Caco-2 (cell line): Measurements from ENCODE around the gene ATOH8. TPM values are rescaled to one million over a fixed set of nuclear protein-coding genes. Genes with fewer than 3 reads are reported as not detected.

Source experiments
- BruUV-seq: library from RNA; stranded (reverse); fragments of 400-500 nt; replicated peaks from 2 replicates; lab custom pipeline; 2021; lab: Mats Ljungman, UMichigan
- CTCF ChIA-PET: fragments of 300-600 bp; sonication (Branson Sonifier 250); formaldehyde crosslinking; loops from one replicate; lab custom pipeline; 2022; ENCODE audit warnings: antibody characterized with exemption; lab: Charles Lee
- POLR2A ChIA-PET: fragments of 300-600 bp; sonication (Branson Sonifier 250); formaldehyde crosslinking; loops from one replicate; lab custom pipeline; 2022; ENCODE audit warnings: antibody characterized with exemption; lab: Charles Lee
- DNase-seq, 2 experiments: peaks; one replicate each; pipeline versions ENCODE4 v3.0.0 to v3.0.0-alpha.2; 2020 to 2022
- H3K27me3 ChIP-seq: replicated peaks from 2 replicates; pipeline ENCODE4 v1.6.0; 2011; ENCODE audit warnings: low read length; ENCODE audit not compliant: control insufficient read depth, insufficient read depth
- H3K36me3 ChIP-seq: 2 replicates; pipeline ENCODE4 v1.5.1; 2011; ENCODE audit warnings: low read length; ENCODE audit not compliant: control insufficient read depth, insufficient read depth
- H3K4me1 ChIP-seq: fragments of 250-450 bp; sonication (Bioruptor Pico); 2 replicates; pipeline ENCODE4 v1.5.1; 2020; ENCODE audit warnings: mild to moderate bottlenecking
- H3K4me3 ChIP-seq: 2 replicates; pipeline ENCODE4 v1.5.1; 2011; ENCODE audit warnings: low read depth, mild to moderate bottlenecking, control low read depth, low read length
- H3K9me3 ChIP-seq: fragments of 250-450 bp; sonication (Bioruptor Pico); 2 replicates; pipeline ENCODE4 v1.5.1; 2020; ENCODE audit warnings: mild to moderate bottlenecking, moderate library complexity
- H3K27ac Mint-ChIP-seq: one replicate; pipeline ENCODE4 v1.8.0; 2022; ENCODE audit warnings: mixed read lengths; ENCODE audit not compliant: unreplicated experiment
- H3K27me3 Mint-ChIP-seq: one replicate; pipeline ENCODE4 v1.8.0; 2022; ENCODE audit warnings: mixed read lengths; ENCODE audit not compliant: insufficient read depth, unreplicated experiment
- H3K36me3 Mint-ChIP-seq: one replicate; pipeline ENCODE4 v1.8.0; 2022; ENCODE audit warnings: mild to moderate bottlenecking, mixed read lengths; ENCODE audit not compliant: insufficient read depth, unreplicated experiment
- H3K4me1 Mint-ChIP-seq: one replicate; pipeline ENCODE4 v1.8.0; 2022; ENCODE audit warnings: low read depth, mixed read lengths; ENCODE audit not compliant: unreplicated experiment
- H3K4me3 Mint-ChIP-seq: one replicate; pipeline ENCODE4 v1.8.0; 2022; ENCODE audit warnings: mild to moderate bottlenecking, moderate library complexity, mixed read lengths; ENCODE audit not compliant: unreplicated experiment
- H3K9me3 Mint-ChIP-seq: one replicate; pipeline ENCODE4 v1.8.0; 2022; ENCODE audit warnings: mixed read lengths; ENCODE audit not compliant: unreplicated experiment
- CTCF ChIP-seq, 2 experiments: fragments of 200-600 bp in 1 of 2; IDR thresholded peaks; 1 replicate in 1 of 2; 2 replicates in 1 of 2; pipeline versions ENCODE4 v1.5.1 to v1.8.0; 2011 to 2022; ENCODE audit warnings: antibody characterized with exemption in 1 of 2, control low read depth in 1 of 2, inconsistent platforms in 1 of 2, low read depth in 1 of 2, low read length in 1 of 2, mild to moderate bottlenecking in 1 of 2, moderate library complexity in 1 of 2; ENCODE audit not compliant: insufficient read depth in 1 of 2, severe bottlenecking in 1 of 2, unreplicated experiment in 1 of 2
- intact Hi-C: fragments of 100-400 bp; cut with micrococcal nuclease; formaldehyde crosslinking; loops from one replicate; pipeline ENCODE4 v1.10.0; 2022; ENCODE audit not compliant: unreplicated experiment
- total RNA-seq: library from RNA; stranded (reverse); gene quantifications from 2 replicates; pipeline ENCODE4 v1.2.3, GENCODE V29; 2022

The ATOH8 gene
- total RNA-seq, 1 experiment from 2014 or later: not detected

- POLR2A ChIA-PET: interaction anchor here (0.6 kb wide), 1 partner anchor 198 kb away, joined by 3 read pairs; no protein-coding TSS in a partner anchor
- Mint-ChIP-seq H3K27me3 (peaks cover 21% of the 10 kb centered on the region), H3K36me3 (no peaks in the 10 kb centered on the region), H3K27ac (no peak overlapping the region), H3K9me3 (no peaks in the 10 kb centered on the region), H3K4me1 (no peaks in the 10 kb centered on the region), H3K4me3 (no peak overlapping the region)
- Histone ChIP-seq H3K9me3 (no peaks in the 10 kb centered on the region), H3K4me3 (no peak overlapping the region), H3K27me3 (peaks cover 8% of the 10 kb centered on the region), H3K36me3 (no peaks in the 10 kb centered on the region), H3K4me1 (no peaks in the 10 kb centered on the region)
- no peak for TF ChIP-seq CTCF (IDR thresholded peaks at IDR 0.05; ENCODE audit: insufficient read depth in 1 of 2, low read depth in 1 of 2, low read length in 1 of 2, severe bottlenecking in 1 of 2, unreplicated experiment in 1 of 2)
- intact Hi-C loops: no loop called here
- CTCF ChIA-PET: interaction anchor here (1.1 to 1.8 kb wide), 2 partner anchors 60 to 68 kb away, joined by 5 to 6 read pairs; no protein-coding TSS in a partner anchor
- no peak for DNase-seq
- BruUV-seq: no TSS peak
Observed at GRCh38 chr2:85746321-85747004, 7.3 kb upstream of the ATOH8 start.

- CTCF ChIA-PET: interaction anchor here (1.1 kb wide), 1 partner anchor 59 kb away, joined by 5 read pairs; no protein-coding TSS in a partner anchor
- Histone ChIP-seq H3K4me3 (no peak overlapping the region), H3K36me3 (no peaks in the 10 kb centered on the region), H3K4me1 (no peaks in the 10 kb centered on the region), H3K9me3 (no peaks in the 10 kb centered on the region), H3K27me3 (peaks cover 8% of the 10 kb centered on the region)
- Mint-ChIP-seq H3K27me3 (peaks cover 23% of the 10 kb centered on the region), H3K4me3 (no peak overlapping the region), H3K9me3 (no peaks in the 10 kb centered on the region), H3K4me1 (no peaks in the 10 kb centered on the region), H3K36me3 (no peaks in the 10 kb centered on the region), H3K27ac (no peak overlapping the region)
- DNase-seq: no peak
- BruUV-seq: no TSS peak
- intact Hi-C loops: no loop called here
- no peak for TF ChIP-seq CTCF (IDR thresholded peaks at IDR 0.05; ENCODE audit: insufficient read depth in 1 of 2, low read depth in 1 of 2, low read length in 1 of 2, severe bottlenecking in 1 of 2, unreplicated experiment in 1 of 2)
- POLR2A ChIA-PET: no interaction called here
Observed at GRCh38 chr2:85747441-85747840, 6.3 kb upstream of the ATOH8 start.

GRCh38 chr2:85748039-85748734, 5.6 kb upstream of the ATOH8 start:
- no peaks in the 10 kb centered on the region for H3K9me3 Mint-ChIP-seq
- no peaks in the 10 kb centered on the region for H3K4me1 Mint-ChIP-seq
- H3K27ac Mint-ChIP-seq: no peak overlapping the region
- Histone ChIP-seq H3K36me3 (no peaks in the 10 kb centered on the region), H3K27me3 (peaks cover 8% of the 10 kb centered on the region), H3K9me3 (no peaks in the 10 kb centered on the region), H3K4me1 (no peaks in the 10 kb centered on the region), H3K4me3 (no peak overlapping the region)
- H3K4me3 Mint-ChIP-seq: no peak overlapping the region
- H3K27me3 Mint-ChIP-seq: peaks cover 23% of the 10 kb centered on the region
- no peaks in the 10 kb centered on the region for H3K36me3 Mint-ChIP-seq
- BruUV-seq: no TSS peak
- TF ChIP-seq CTCF (IDR thresholded peaks at IDR 0.05; ENCODE audit: insufficient read depth in 1 of 2, low read depth in 1 of 2, low read length in 1 of 2, severe bottlenecking in 1 of 2, unreplicated experiment in 1 of 2): no peak
- ChIA-PET POLR2A (interaction anchor here (0.6 kb wide), 1 partner anchor 31 kb away, joined by 3 read pairs; no protein-coding TSS in a partner anchor), CTCF (interaction anchor here (1.1 to 3.4 kb wide), 3 partner anchors 58 to 68 kb away, joined by 5 to 23 read pairs (median 6); no protein-coding TSS in a partner anchor)
- intact Hi-C loops: no loop called here
- no peak for DNase-seq
